GM19397 (cell line): Measurements from ENCODE around the gene HSF5.
"Not testable (repeated sequence)": the region's sequence is repeated elsewhere in the genome, so short reads cannot be mapped to it uniquely, and the experiment has no call there.

Source experiments
- ATAC-seq: cut with Tn5 transposase; IDR thresholded peaks from one replicate; pipeline ENCODE4 v1.9.1; 2021; ENCODE audit warnings: mild to moderate bottlenecking, moderate library complexity; ENCODE audit not compliant: unreplicated experiment

Gene HSF5

GRCh38 chr17:58484600-58484999 lies 3.6 kb downstream of the HSF5 start:
- ATAC-seq = no peak

- not testable (repeated sequence) for ATAC-seq
These were observed 6.4 kb downstream of the HSF5 start for GRCh38 chr17:58481798-58482197.

- no peak for ATAC-seq
These were observed 8.1 kb downstream of the HSF5 start for GRCh38 chr17:58480090-58480489.

- no peak for ATAC-seq
These were observed 11.4 kb downstream of the HSF5 start for GRCh38 chr17:58476812-58477211.

- ATAC-seq = no peak
These were observed 12.2 kb downstream of the HSF5 start for GRCh38 chr17:58475985-58476384.

- no peak for ATAC-seq
These were observed 17.9 kb downstream of the HSF5 start for GRCh38 chr17:58470356-58470755.

- ATAC-seq = no peak
These were observed 19.3 kb downstream of the HSF5 start for GRCh38 chr17:58468944-58469343.

- no peak for ATAC-seq
These were observed 32.7 kb downstream of the HSF5 start for GRCh38 chr17:58455491-58455890.

GRCh38 chr17:58452738-58453137 lies 35.5 kb downstream of the HSF5 start:
- no peak for ATAC-seq

- ATAC-seq = no peak
These were observed 40.9 kb downstream of the HSF5 start for GRCh38 chr17:58447039-58447975.

GRCh38 chr17:58446086-58446485 lies 42.1 kb downstream of the HSF5 start:
- no peak for ATAC-seq

- ATAC-seq = no peak
These were observed 51.4 kb downstream of the HSF5 start for GRCh38 chr17:58436805-58437239.

- ATAC-seq = no peak
These were observed 52.0 kb downstream of the HSF5 start for GRCh38 chr17:58436245-58436644.

- ATAC-seq = no peak
These were observed 55.2 kb downstream of the HSF5 start for GRCh38 chr17:58432806-58433573.

- no peak for ATAC-seq
These were observed 60.4 kb downstream of the HSF5 start for GRCh38 chr17:58427807-58428206.

- ATAC-seq = no peak
These were observed 66.5 kb downstream of the HSF5 start for GRCh38 chr17:58421711-58422110.

- ATAC-seq = no peak
These were observed 67.4 kb downstream of the HSF5 start for GRCh38 chr17:58420827-58421226.

- peak; percentile 96 for ATAC-seq
These were observed 70.7 kb downstream of the HSF5 start, which contains the start of gene RNF43 for GRCh38 chr17:58417300-58418092. Gene RNF43, minus strand, starts transcription at chr17:58417534. Its CDS starts 1,957 bp downstream, at chr17:58415577.

GRCh38 chr17:58416937-58417299 lies 71.3 kb downstream of the HSF5 start:
- ATAC-seq = no peak

GRCh38 chr17:58416396-58416795 lies 71.8 kb downstream of the HSF5 start:
- ATAC-seq = no peak
